Left ventricle myocardium inferior (tissue), 1 donor: ENCODE measurements around the gene CGB1. TPM values are rescaled to one million over a fixed set of nuclear protein-coding genes. Genes with fewer than 3 reads are reported as not detected.

Experiments used
- DNase-seq: peaks from one replicate; pipeline ENCODE4 v3.0.0-alpha.2; 2020
- H3K27ac ChIP-seq: fragments of 200-600 bp; replicated peaks from 2 replicates; pipeline ENCODE4 v1.8.0; 2021
- H3K27me3 ChIP-seq: fragments of 200-600 bp; 2 replicates; pipeline ENCODE4 v1.8.0; 2021; ENCODE audit warnings: low read depth
- H3K36me3 ChIP-seq: fragments of 200-600 bp; 2 replicates; pipeline ENCODE4 v1.8.0; 2021
- H3K4me1 ChIP-seq: fragments of 200-600 bp; 2 replicates; pipeline ENCODE4 v1.8.0; 2021
- H3K4me3 ChIP-seq: fragments of 200-600 bp; 2 replicates; pipeline ENCODE4 v1.8.0; 2021; ENCODE audit warnings: mild to moderate bottlenecking, moderate library complexity
- H3K9me3 ChIP-seq: fragments of 200-600 bp; replicated peaks from 2 replicates; pipeline ENCODE4 v1.8.0; 2021
- intact Hi-C: fragments of 100-400 bp; cut with micrococcal nuclease; formaldehyde crosslinking; loops from one replicate; pipeline ENCODE4 v1.11.0; 2022
- total RNA-seq: library from RNA; stranded (reverse); fragmentation: NEBNext Ultra II Directional; extraction: Animal tissue kit (Norgen Biotek cat#: 25700); gene quantifications from one replicate; pipeline ENCODE4 v1.2.1, GENCODE V29; 2021
- TF ChIP-seq, protein P1 (sequence below): fragments of 200-600 bp; IDR thresholded peaks from 2 replicates; pipeline ENCODE4 v1.8.0; 2021; ENCODE audit warnings: antibody characterized with exemption, mild to moderate bottlenecking, borderline replicate concordance
- donor health status: DM: no; HTN: yes; CAD: no; lungs with severe emphysema.

The CGB1 gene
- total RNA-seq, 1 donor from 2014 or later, result not detected

DNA sequence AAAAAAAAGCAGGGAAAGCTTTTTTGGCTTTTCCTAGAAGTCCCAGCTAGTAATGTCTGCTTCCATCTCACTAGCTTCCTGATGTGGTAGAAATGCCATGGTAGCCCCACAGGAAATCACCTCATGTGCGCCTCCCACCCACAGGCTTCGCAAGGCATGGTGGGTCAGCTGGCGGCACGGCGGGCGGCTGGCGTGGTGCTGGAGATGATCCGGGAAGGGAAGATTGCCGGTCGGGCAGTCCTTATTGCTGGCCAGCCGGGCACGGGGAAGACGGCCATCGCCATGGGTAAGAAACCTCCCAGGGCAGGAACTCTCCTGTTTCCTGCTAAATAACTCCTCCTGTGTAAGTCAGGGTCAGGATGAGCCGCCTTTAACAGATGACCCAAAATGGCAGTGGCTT is 32.6 kb downstream of the CGB1 start:
- TF ChIP-seq, protein P1, sequence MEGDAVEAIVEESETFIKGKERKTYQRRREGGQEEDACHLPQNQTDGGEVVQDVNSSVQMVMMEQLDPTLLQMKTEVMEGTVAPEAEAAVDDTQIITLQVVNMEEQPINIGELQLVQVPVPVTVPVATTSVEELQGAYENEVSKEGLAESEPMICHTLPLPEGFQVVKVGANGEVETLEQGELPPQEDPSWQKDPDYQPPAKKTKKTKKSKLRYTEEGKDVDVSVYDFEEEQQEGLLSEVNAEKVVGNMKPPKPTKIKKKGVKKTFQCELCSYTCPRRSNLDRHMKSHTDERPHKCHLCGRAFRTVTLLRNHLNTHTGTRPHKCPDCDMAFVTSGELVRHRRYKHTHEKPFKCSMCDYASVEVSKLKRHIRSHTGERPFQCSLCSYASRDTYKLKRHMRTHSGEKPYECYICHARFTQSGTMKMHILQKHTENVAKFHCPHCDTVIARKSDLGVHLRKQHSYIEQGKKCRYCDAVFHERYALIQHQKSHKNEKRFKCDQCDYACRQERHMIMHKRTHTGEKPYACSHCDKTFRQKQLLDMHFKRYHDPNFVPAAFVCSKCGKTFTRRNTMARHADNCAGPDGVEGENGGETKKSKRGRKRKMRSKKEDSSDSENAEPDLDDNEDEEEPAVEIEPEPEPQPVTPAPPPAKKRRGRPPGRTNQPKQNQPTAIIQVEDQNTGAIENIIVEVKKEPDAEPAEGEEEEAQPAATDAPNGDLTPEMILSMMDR, result no peak
- Histone ChIP-seq H3K27me3 (no peaks in the 10 kb centered on the region), H3K27ac (no peak overlapping the region), H3K4me1 (no peaks in the 10 kb centered on the region), H3K9me3 (no peaks in the 10 kb centered on the region), H3K4me3 (no peak overlapping the region), H3K36me3 (peaks cover 74% of the 10 kb centered on the region)
- DNase-seq, result no peak
- intact Hi-C loops, result no loop called here

DNA sequence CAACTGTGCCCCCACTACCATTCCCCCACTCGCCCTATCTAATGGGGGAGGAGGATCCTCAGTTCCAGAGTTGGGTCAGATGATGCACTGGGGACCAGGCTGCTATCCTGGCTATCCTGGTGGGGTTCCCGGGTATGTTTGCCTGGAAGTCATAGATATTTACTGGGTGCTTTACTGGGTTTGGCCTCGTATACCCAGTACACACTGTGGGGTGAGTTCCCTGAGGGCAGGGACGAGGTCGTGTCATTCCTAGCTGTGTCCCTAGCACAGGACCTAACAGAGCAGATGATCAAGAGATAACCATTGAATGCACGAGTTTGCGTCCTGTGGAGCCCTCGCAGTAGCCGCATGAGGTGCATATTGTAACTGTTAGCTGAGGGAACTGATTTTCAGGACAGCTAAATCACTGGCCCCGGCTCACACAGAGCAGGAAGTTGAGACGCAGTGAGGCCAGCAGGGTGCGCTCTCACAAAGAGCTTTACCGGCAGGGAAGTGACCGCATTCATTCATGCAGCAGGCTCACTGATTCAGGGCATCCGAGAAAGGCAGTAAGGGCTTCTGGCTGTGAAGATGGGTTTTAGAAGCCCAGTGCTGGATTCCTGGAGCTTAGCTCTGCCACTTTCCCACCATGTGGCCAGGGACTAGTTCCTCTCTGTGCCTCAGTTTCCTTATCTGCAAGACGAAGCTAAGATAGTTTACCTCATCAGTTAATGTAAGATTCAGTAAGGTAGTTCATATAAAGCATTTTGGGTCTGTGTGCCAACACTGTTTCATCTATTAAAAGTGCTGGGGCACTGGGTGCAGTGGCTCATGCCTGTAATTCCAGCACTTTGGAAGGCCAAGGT is 37.0 kb downstream of the CGB1 start:
- H3K36me3 ChIP-seq, result peaks cover 32% of the 10 kb centered on the region
- DNase-seq, result peak; percentile 38
- H3K27me3 ChIP-seq, result no peaks in the 10 kb centered on the region
- H3K4me3 ChIP-seq, result no peak overlapping the region
- intact Hi-C loops, result no loop called here
- H3K4me1 ChIP-seq, result peaks cover 6% of the 10 kb centered on the region
- TF ChIP-seq, protein P1, result peak; percentile 69
- no peaks in the 10 kb centered on the region for H3K9me3 ChIP-seq
- no peak overlapping the region for H3K27ac ChIP-seq

DNA sequence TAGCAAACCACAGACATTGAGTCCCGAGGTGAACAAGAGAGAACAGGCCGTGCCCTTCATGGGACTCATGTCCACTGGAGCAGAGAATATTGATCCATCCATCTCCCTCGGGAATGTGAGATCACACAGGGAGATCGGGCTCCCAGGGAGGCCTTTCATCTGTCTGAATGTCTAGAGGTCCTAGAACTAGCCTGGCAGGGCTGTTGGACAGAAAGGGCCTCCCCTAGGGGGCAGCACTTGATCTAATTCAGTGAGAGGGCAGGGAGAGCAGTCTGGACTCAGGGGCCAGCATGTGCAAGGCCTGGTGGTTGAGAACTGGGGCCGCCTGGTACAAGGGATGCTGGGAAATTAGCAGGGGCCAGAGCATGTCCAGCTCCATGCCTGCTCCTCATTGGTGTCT is 38.7 kb downstream of the CGB1 start:
- H3K27ac ChIP-seq, result no peak overlapping the region
- no peaks in the 10 kb centered on the region for H3K27me3 ChIP-seq
- H3K9me3 ChIP-seq, result no peaks in the 10 kb centered on the region
- TF ChIP-seq, protein P1, result peak; percentile 51
- peaks cover 14% of the 10 kb centered on the region for H3K36me3 ChIP-seq
- no peak overlapping the region for H3K4me3 ChIP-seq
- DNase-seq, result no peak
- intact Hi-C loops, result no loop called here
- H3K4me1 ChIP-seq, result peaks cover 17% of the 10 kb centered on the region

DNA sequence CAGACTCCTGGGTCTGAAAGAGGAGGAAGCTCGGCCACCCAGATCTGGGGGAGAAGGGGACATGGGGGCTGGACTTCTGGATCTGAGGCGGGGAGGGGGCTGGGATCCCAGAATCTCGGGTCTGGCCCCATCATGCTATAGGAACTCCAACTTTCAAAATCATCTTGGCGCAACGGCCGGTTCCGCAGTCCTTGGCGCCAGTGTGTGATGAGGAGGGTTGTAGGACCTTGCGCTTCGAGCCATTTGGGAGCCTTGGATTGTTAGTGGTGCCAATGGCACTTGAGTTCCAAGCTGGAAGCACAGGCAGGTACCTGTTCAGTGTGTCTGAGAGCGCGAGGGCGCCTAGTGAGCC is 42.7 kb downstream of the CGB1 start:
- DNase-seq, result no peak
- TF ChIP-seq, protein P1, result no peak
- no peaks in the 10 kb centered on the region for H3K9me3 ChIP-seq
- peaks cover 57% of the 10 kb centered on the region for H3K4me1 ChIP-seq
- intact Hi-C loops, result no loop called here
- no peaks in the 10 kb centered on the region for H3K27me3 ChIP-seq
- peaks cover 4% of the 10 kb centered on the region for H3K36me3 ChIP-seq
- peak overlapping the region; percentile 72 for H3K4me3 ChIP-seq
- peak overlapping the region; percentile 91 for H3K27ac ChIP-seq

DNA sequence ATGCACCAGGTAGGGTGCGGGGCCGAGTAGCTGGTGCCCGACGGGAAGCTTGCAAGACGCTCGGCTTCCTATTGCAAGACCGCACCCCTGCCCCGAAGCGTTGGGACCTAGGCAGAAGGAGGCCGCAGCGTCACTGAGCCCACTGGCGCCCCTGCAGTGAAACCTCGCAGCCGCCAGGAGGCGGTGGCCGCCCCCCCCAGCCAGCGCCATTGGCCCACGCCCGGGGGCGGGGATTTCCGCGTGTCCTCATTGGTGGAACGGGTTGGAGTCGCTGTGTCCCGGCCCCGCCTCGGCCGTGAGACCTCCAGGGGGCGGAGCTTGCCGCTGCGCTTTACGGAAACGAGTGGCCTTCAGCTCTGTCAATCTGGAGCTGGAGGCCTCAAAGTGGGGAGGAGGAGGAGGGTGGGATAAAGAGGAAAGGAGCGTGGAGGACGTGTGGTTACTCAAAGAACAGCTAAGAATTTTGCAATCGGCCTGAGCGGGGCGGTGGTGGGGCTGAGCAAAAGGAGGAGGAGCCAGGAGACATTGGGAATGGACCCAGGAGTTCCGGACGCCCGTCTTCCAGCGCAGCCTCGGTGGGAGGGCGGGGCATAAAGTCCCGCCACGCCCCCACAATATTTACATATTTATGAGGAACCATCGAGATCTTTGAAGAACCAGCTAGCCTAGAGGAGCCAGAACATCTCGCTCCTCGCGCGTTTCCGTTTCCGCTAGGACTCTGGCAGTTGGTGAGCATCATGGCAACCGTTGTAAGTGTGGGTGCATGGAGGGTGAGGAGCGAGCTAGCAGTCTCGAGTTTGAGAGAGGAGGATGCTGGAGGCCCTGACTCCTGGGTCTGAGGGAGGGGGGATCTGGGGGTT is 43.3 kb downstream of the CGB1 start, which contains the start of the genes GYS1 and RUVBL2:
Gene GYS1, minus strand, starts transcription at position 135 of the 860 bp plus-strand sequence. CDS start 197 bp downstream, outside the sequence.
Gene RUVBL2, plus strand, starts transcription at position 713 of the 860 bp plus-strand sequence. Its CDS starts 25 bp downstream, at position 738.
- TF ChIP-seq, protein P1, result peak; percentile 99
- Histone ChIP-seq H3K36me3 (peaks cover 10% of the 10 kb centered on the region), H3K4me1 (peaks cover 59% of the 10 kb centered on the region), H3K4me3 (peak within 1 kb of the TSS; percentile 72), H3K27ac (peak within 1 kb of the TSS; percentile 91), H3K9me3 (no peaks in the 10 kb centered on the region), H3K27me3 (no peaks in the 10 kb centered on the region)
- DNase-seq, result peak; percentile 100
- intact Hi-C loops, result no loop called here
